Type B pancreatic cell (in vitro differentiated cells): Measurements from ENCODE around the gene PLD1. TPM values are rescaled to one million over a fixed set of nuclear protein-coding genes. Genes with fewer than 3 reads are reported as not detected.

Experiments
- DNase-seq: peaks from one replicate; pipeline ENCODE4 v3.0.0; 2021; ENCODE audit warnings: mixed read lengths; ENCODE audit not compliant: unreplicated experiment; ENCODE audit errors: extremely low spot score
- H3K27ac Mint-ChIP-seq: 2 replicates; pipeline ENCODE4 v1.8.0; 2021; ENCODE audit warnings: mild to moderate bottlenecking, mixed read lengths
- H3K27me3 Mint-ChIP-seq: 2 replicates; pipeline ENCODE4 v1.8.0; 2021; ENCODE audit warnings: mixed read lengths
- H3K36me3 Mint-ChIP-seq: 2 replicates; pipeline ENCODE4 v1.8.0; 2021; ENCODE audit warnings: mixed read lengths
- H3K4me1 Mint-ChIP-seq: one replicate; pipeline ENCODE4 v1.8.0; 2021; ENCODE audit warnings: mixed read lengths; ENCODE audit not compliant: unreplicated experiment
- H3K4me3 Mint-ChIP-seq: 2 replicates; pipeline ENCODE4 v1.8.0; 2021; ENCODE audit warnings: mild to moderate bottlenecking, mixed read lengths
- H3K9me3 Mint-ChIP-seq: 2 replicates; pipeline ENCODE4 v1.8.0; 2021; ENCODE audit warnings: mixed read lengths
- CTCF ChIP-seq: fragments of 200-600 bp; sonication (generic); conservative IDR thresholded peaks from 2 replicates; pipeline ENCODE4 v1.5.0; 2021; ENCODE audit warnings: antibody characterized with exemption, mild to moderate bottlenecking
- total RNA-seq: library from RNA; stranded (reverse); gene quantifications from 2 replicates; pipeline ENCODE4 v1.2.1, GENCODE V29; 2021; ENCODE audit warnings: low replicate concordance

The PLD1 gene
- total RNA-seq, 1 donor from 2014 or later = 33.3 TPM

- Mint-ChIP-seq H3K4me1 (peaks cover 14% of the 10 kb centered on the region), H3K27ac (peak overlapping the region; percentile 1), H3K9me3 (no peaks in the 10 kb centered on the region), H3K4me3 (no peak overlapping the region), H3K36me3 (no peaks in the 10 kb centered on the region), H3K27me3 (no peaks in the 10 kb centered on the region)
- DNase-seq = no peak
- no peak for TF ChIP-seq CTCF
These were observed 252.0 kb downstream of the PLD1 start for GRCh38 chr3:171558188-171558696.

- H3K4me1 Mint-ChIP-seq = peaks cover 14% of the 10 kb centered on the region
- no peak for DNase-seq
- no peaks in the 10 kb centered on the region for H3K36me3 Mint-ChIP-seq
- H3K9me3 Mint-ChIP-seq = no peaks in the 10 kb centered on the region
- H3K27ac Mint-ChIP-seq = no peak overlapping the region
- TF ChIP-seq CTCF = no peak
- no peak overlapping the region for H3K4me3 Mint-ChIP-seq
- H3K27me3 Mint-ChIP-seq = no peaks in the 10 kb centered on the region
These were observed 253.1 kb downstream of the PLD1 start for GRCh38 chr3:171557173-171557572.

- DNase-seq = no peak
- Mint-ChIP-seq H3K27me3 (no peaks in the 10 kb centered on the region), H3K9me3 (no peaks in the 10 kb centered on the region), H3K27ac (no peak overlapping the region), H3K4me3 (no peak overlapping the region), H3K36me3 (no peaks in the 10 kb centered on the region), H3K4me1 (peaks cover 14% of the 10 kb centered on the region)
- TF ChIP-seq CTCF = no peak
These were observed 253.6 kb downstream of the PLD1 start for GRCh38 chr3:171556574-171557145.

GRCh38 chr3:171556148-171556547 is 254.1 kb downstream of the PLD1 start:
- H3K9me3 Mint-ChIP-seq = no peaks in the 10 kb centered on the region
- no peak for TF ChIP-seq CTCF
- no peaks in the 10 kb centered on the region for H3K36me3 Mint-ChIP-seq
- DNase-seq = no peak
- no peak overlapping the region for H3K4me3 Mint-ChIP-seq
- no peaks in the 10 kb centered on the region for H3K27me3 Mint-ChIP-seq
- no peak overlapping the region for H3K27ac Mint-ChIP-seq
- peaks cover 14% of the 10 kb centered on the region for H3K4me1 Mint-ChIP-seq

- H3K4me1 Mint-ChIP-seq = peaks cover 21% of the 10 kb centered on the region
- H3K27ac Mint-ChIP-seq = no peak overlapping the region
- no peaks in the 10 kb centered on the region for H3K27me3 Mint-ChIP-seq
- no peak overlapping the region for H3K4me3 Mint-ChIP-seq
- H3K9me3 Mint-ChIP-seq = peaks cover 5% of the 10 kb centered on the region
- no peak for DNase-seq
- no peaks in the 10 kb centered on the region for H3K36me3 Mint-ChIP-seq
- no peak for TF ChIP-seq CTCF
These were observed 257.2 kb downstream of the PLD1 start for GRCh38 chr3:171553086-171553485.

GRCh38 chr3:171552531-171552930 is 257.8 kb downstream of the PLD1 start:
- TF ChIP-seq CTCF = no peak
- no peak overlapping the region for H3K4me3 Mint-ChIP-seq
- no peaks in the 10 kb centered on the region for H3K36me3 Mint-ChIP-seq
- no peak overlapping the region for H3K27ac Mint-ChIP-seq
- no peaks in the 10 kb centered on the region for H3K27me3 Mint-ChIP-seq
- peaks cover 5% of the 10 kb centered on the region for H3K9me3 Mint-ChIP-seq
- DNase-seq = no peak
- H3K4me1 Mint-ChIP-seq = peaks cover 17% of the 10 kb centered on the region
